Pancreas (tissue), 10 donors: ENCODE results near the gene R3HDM4. TPM values are rescaled to one million over a fixed set of nuclear protein-coding genes. Genes with fewer than 3 reads are reported as not detected.

Experiments used
- ATAC-seq, 4 donors: fragments of 200-7000 bp; cut with Tn5 transposase; one replicate each; pipeline versions ENCODE4 v1.8.0 to v1.9.1; 2020; ENCODE audit warnings: mild to moderate bottlenecking in 4 of 4, moderate library complexity in 4 of 4
- DNase-seq, 6 donors: peaks; one replicate each; pipeline ENCODE4 v3.0.0-alpha.2; 2020
- FAIRE-seq: peaks from 2 replicates; lab custom pipeline; 2012; peaks lifted over from hg19 to GRCh38; lab: Jason Lieb, UNC
- H3K27ac ChIP-seq, 4 donors: fragments of 200-600 bp; sonication (generic); 1 replicate in 3 of 4; 2 replicates in 1 of 4; pipeline versions ENCODE4 v1.5.0 to v1.8.0; 2020
- H3K27me3 ChIP-seq, 4 donors: fragments of 200-600 bp; one replicate each; pipeline ENCODE4 v1.8.0; 2021
- H3K36me3 ChIP-seq, 3 donors: fragments of 200-600 bp; sonication (generic) in 1 of 3; one replicate each; pipeline versions ENCODE4 v1.5.0 to v1.8.0; 2020 to 2021
- H3K4me1 ChIP-seq, 3 donors: fragments of 200-600 bp; one replicate each; pipeline ENCODE4 v1.8.0; 2021
- H3K4me3 ChIP-seq, 4 donors: fragments of 200-600 bp; sonication (generic) in 2 of 4; one replicate each; pipeline versions ENCODE4 v1.5.0 to v1.8.0; 2020 to 2021
- H3K9me3 ChIP-seq, 4 donors: fragments of 200-600 bp; one replicate each; pipeline ENCODE4 v1.8.0; 2021
- CTCF ChIP-seq, 4 donors: fragments of 200-600 bp; sonication (generic) in 3 of 4; IDR thresholded peaks; one replicate each; pipeline versions ENCODE4 v1.5.0 to v1.8.0; 2021; ENCODE audit warnings: antibody characterized with exemption in 4 of 4
- WGBS, 2 donors: extraction: QIAGEN DNeasy Blood & Tissue Kit; methylation state at CpG; one replicate each; pipeline ENCODE4 v1.1.7; 2013; 5-methylcytosine and 5-hydroxymethylcytosine counted together
- intact Hi-C, 3 donors: fragments of 100-400 bp; cut with DNase I; formaldehyde crosslinking; loops; one replicate each; pipeline versions ENCODE4 v1.11.1 to v1.14.2; 2022
- polyA plus RNA-seq, 2 donors: library from polyadenylated mRNA; stranded (reverse); fragments of 200-250 nt; gene quantifications; one replicate each; pipeline ENCODE4 v1.2.3, GENCODE V29; 2013
- total RNA-seq, 6 donors: library from RNA; stranded (reverse); fragmentation: NEBNext Ultra II Directional in 4 of 6; extraction: Animal tissue kit (Norgen Biotek cat#: 25700) in 4 of 6; gene quantifications; one replicate each; pipeline versions ENCODE4 v1.2.1 to v1.2.4, GENCODE V29; 2021 to 2023
- donor health status: healthy with polysubstance abuse.
- donor health status: DM: no; HTN: no; CAD: no; lungs with moderate emphysema.
- donor health status: DM: no; HTN: no; CAD: no.
- donor health status: control.
- donor health status: control.
- donor health status: Bipolar disorder and iron deficiency.
- donor health status: DM: yes; HTN: yes; CAD: no.
- donor health status: DM: no; HTN: no; CAD: no.
- donor health status: DM: no; HTN: no; CAD: no.
- donor health status: DM: yes; HTN: yes; CAD: no.

The R3HDM4 gene
- total RNA-seq (10 to 100 TPM; 21.6 to 36.7 (median 29.2) TPM), polyA plus RNA-seq (10 to 100 TPM; 56.0 to 57.2 TPM)

GRCh38 chr19:913080-913748 lies at the start of gene R3HDM4:
TSS of gene R3HDM4 (minus strand) at chr19:913219. CDS start at chr19:913157, 62 bp downstream.
- H3K4me3 ChIP-seq: peak within 1 kb of the TSS; percentile 57 to 71 (median 66)
- peak within 1 kb of the TSS; percentile 70 to 92 (median 85) for H3K27ac ChIP-seq
- 0 to 1% methylated on average over 51 to 76 of the region's 76 CpGs for WGBS, 2 donors
- H3K4me1 ChIP-seq: peaks cover 8 to 29% (median 15%) of the 10 kb centered on the region in 3 donors
- peak; percentile 75 to 86 (median 79) for ATAC-seq
- no peaks in the 10 kb centered on the region for H3K9me3 ChIP-seq
- TF ChIP-seq CTCF (IDR thresholded peaks at IDR 0.05): no peak
- H3K36me3 ChIP-seq: no peaks in the 10 kb centered on the region
- H3K27me3 ChIP-seq: peaks cover 0 to 3% (median 0%) of the 10 kb centered on the region in 4 donors
- FAIRE-seq: no peak
- intact Hi-C loops: loop anchor here in 1 of 3 donors (5.0 kb wide), 1 partner anchor 141 kb away; no protein-coding TSS in a partner anchor
- DNase-seq: peak; percentile 74 to 94 (median 84)

GRCh38 chr19:961866-962620 lies 49.0 kb upstream of the R3HDM4 start:
- ATAC-seq (peak in 3 of 4 donors; percentile 24 to 52 (median 28)), DNase-seq (no peak), FAIRE-seq (no peak)
- Histone ChIP-seq H3K27ac (no peak overlapping the region), H3K27me3 (no peaks in the 10 kb centered on the region), H3K9me3 (no peaks in the 10 kb centered on the region), H3K4me3 (no peak overlapping the region), H3K36me3 (peaks cover 0 to 9% (median 0%) of the 10 kb centered on the region in 3 donors), H3K4me1 (no peaks in the 10 kb centered on the region)
- WGBS, 2 donors: 70 to 78% methylated on average over 14 of the region's 14 CpGs
- intact Hi-C loops: no loop called here
- TF ChIP-seq CTCF (IDR thresholded peaks at IDR 0.05): no peak

GRCh38 chr19:960601-960938 lies 47.6 kb upstream of the R3HDM4 start:
- WGBS, 2 donors: 74 to 86% methylated on average over 8 of the region's 8 CpGs
- Histone ChIP-seq H3K27me3 (no peaks in the 10 kb centered on the region), H3K27ac (no peak overlapping the region), H3K4me3 (no peak overlapping the region), H3K4me1 (no peaks in the 10 kb centered on the region), H3K36me3 (peaks cover 0 to 9% (median 0%) of the 10 kb centered on the region in 3 donors), H3K9me3 (no peaks in the 10 kb centered on the region)
- intact Hi-C loops: no loop called here
- DNase-seq (no peak), ATAC-seq (no peak), FAIRE-seq (no peak)
- no peak for TF ChIP-seq CTCF (IDR thresholded peaks at IDR 0.05)

GRCh38 chr19:960020-960419 lies 47.0 kb upstream of the R3HDM4 start:
- H3K9me3 ChIP-seq: no peaks in the 10 kb centered on the region
- no peak for TF ChIP-seq CTCF (IDR thresholded peaks at IDR 0.05)
- intact Hi-C loops: no loop called here
- peaks cover 0 to 5% (median 0%) of the 10 kb centered on the region in 3 donors for H3K36me3 ChIP-seq
- DNase-seq: peak in 1 of 6 donors; percentile 19
- no peak for FAIRE-seq
- H3K27me3 ChIP-seq: no peaks in the 10 kb centered on the region
- 63 to 66% methylated on average over 12 of the region's 12 CpGs for WGBS, 2 donors
- no peak for ATAC-seq
- no peaks in the 10 kb centered on the region for H3K4me1 ChIP-seq
- no peak overlapping the region for H3K27ac ChIP-seq
- H3K4me3 ChIP-seq: no peak overlapping the region
